Left forelimb (tissue), 1 donor: ENCODE measurements around the gene BPIFB4.
"Not testable (repeated sequence)": the region's sequence is repeated elsewhere in the genome, so short reads cannot be mapped to it uniquely, and the experiment has no call there.

Experiments
- DNase-seq: peaks from one replicate; pipeline ENCODE4 v3.0.0-alpha.2; 2018; ENCODE audit warnings: low spot score

The BPIFB4 gene

GRCh38 chr20:33086052-33086722 lies 6.7 kb downstream of the BPIFB4 start:
- no peak for DNase-seq

- no peak for DNase-seq
These were observed 11.7 kb downstream of the BPIFB4 start for GRCh38 chr20:33091147-33091546.

GRCh38 chr20:33091693-33092092 lies 12.2 kb downstream of the BPIFB4 start:
- no peak for DNase-seq

GRCh38 chr20:33092361-33092760 lies 12.9 kb downstream of the BPIFB4 start:
- no peak for DNase-seq

- no peak for DNase-seq
These were observed 13.6 kb downstream of the BPIFB4 start for GRCh38 chr20:33093074-33093473.

- no peak for DNase-seq
These were observed 14.1 kb downstream of the BPIFB4 start for GRCh38 chr20:33093582-33093981.

GRCh38 chr20:33095249-33095648 lies 15.8 kb downstream of the BPIFB4 start:
- no peak for DNase-seq

- not testable (repeated sequence) for DNase-seq
These were observed 16.6 kb downstream of the BPIFB4 start for GRCh38 chr20:33095902-33096584.

GRCh38 chr20:33097001-33097400 lies 17.6 kb downstream of the BPIFB4 start:
- no peak for DNase-seq

- no peak for DNase-seq
These were observed 20.5 kb downstream of the BPIFB4 start for GRCh38 chr20:33099843-33100538.

GRCh38 chr20:33103556-33103955 lies 24.1 kb downstream of the BPIFB4 start:
- no peak for DNase-seq

GRCh38 chr20:33104336-33104735 lies 24.9 kb downstream of the BPIFB4 start:
- DNase-seq = no peak

- DNase-seq = no peak
These were observed 26.0 kb downstream of the BPIFB4 start for GRCh38 chr20:33105316-33105924.

- not testable (repeated sequence) for DNase-seq
These were observed 26.7 kb downstream of the BPIFB4 start for GRCh38 chr20:33106058-33106620.

GRCh38 chr20:33108661-33109060 lies 29.2 kb downstream of the BPIFB4 start:
- no peak for DNase-seq

GRCh38 chr20:33110147-33110825 lies 30.8 kb downstream of the BPIFB4 start:
- no peak for DNase-seq

- DNase-seq = no peak
These were observed 31.9 kb downstream of the BPIFB4 start for GRCh38 chr20:33111306-33111705.

GRCh38 chr20:33112547-33113386 lies 33.3 kb downstream of the BPIFB4 start:
- no peak for DNase-seq

GRCh38 chr20:33113387-33113908 lies 34.0 kb downstream of the BPIFB4 start:
- DNase-seq = no peak

- DNase-seq = not testable (repeated sequence)
These were observed 36.1 kb downstream of the BPIFB4 start for GRCh38 chr20:33115501-33115900.
